ENCODE measurements around the gene OR2A25. TPM values are rescaled to one million over a fixed set of nuclear protein-coding genes. Genes with fewer than 3 reads are reported as not detected.

The OR2A25 gene
- total and polyA plus RNA-seq, 12 donors, result not detected

GRCh38 chr7:144113651-144114050, 44.0 kb downstream of the OR2A25 start:
- WGBS, 2 donors, result 38 to 59% methylated on average over 1 of the region's 1 CpG

GRCh38 chr7:144118341-144118740, 48.7 kb downstream of the OR2A25 start:
- H3K27ac ChIP-seq, result no peak overlapping the region
- H3K4me1 ChIP-seq, result no peaks in the 10 kb centered on the region
- H3K36me3 ChIP-seq, result no peaks in the 10 kb centered on the region
- no peaks in the 10 kb centered on the region for H3K9me3 ChIP-seq
- H3K27me3 ChIP-seq, result no peaks in the 10 kb centered on the region
- TF ChIP-seq CTCF (IDR thresholded peaks at IDR 0.05), result no peak
- DNase-seq, result no peak
- ATAC-seq, result no peak
- no peak overlapping the region for H3K4me3 ChIP-seq
- WGBS, 2 donors, result 67 to 76% methylated on average over 8 of the region's 8 CpGs
- intact Hi-C loops (cut with DNase I), result no loop called here

More at GRCh38 chr7:144113651-144114050, 44.0 kb downstream of the OR2A25 start:
- H3K4me1 ChIP-seq, result no peaks in the 10 kb centered on the region
- no peaks in the 10 kb centered on the region for H3K9me3 ChIP-seq
- DNase-seq (no peak), ATAC-seq (no peak)
- H3K4me3 ChIP-seq, result no peak overlapping the region
- TF ChIP-seq CTCF (IDR thresholded peaks at IDR 0.05), result no peak
- H3K27me3 ChIP-seq, result no peaks in the 10 kb centered on the region
- H3K27ac ChIP-seq, result no peak overlapping the region
- intact Hi-C loops (cut with DNase I), result no loop called here
- H3K36me3 ChIP-seq, result no peaks in the 10 kb centered on the region

- Histone ChIP-seq H3K36me3 (no peaks in the 10 kb centered on the region), H3K4me1 (no peaks in the 10 kb centered on the region), H3K9me3 (no peaks in the 10 kb centered on the region), H3K27me3 (no peaks in the 10 kb centered on the region), H3K27ac (no peak within 1 kb of the TSS), H3K4me3 (no peak within 1 kb of the TSS)
- no peak for ATAC-seq
- WGBS, 2 donors, result 81 to 90% methylated on average over 1 of the region's 1 CpG
- intact Hi-C loops (cut with DNase I), result loop anchor here in 1 of 10 donors (10.0 kb wide), 1 partner anchor 88 kb away; no protein-coding TSS in a partner anchor
- TF ChIP-seq CTCF (IDR thresholded peaks at IDR 0.05), result no peak
- no peak for DNase-seq
Observed at GRCh38 chr7:144122876-144123275, 53.3 kb downstream of the OR2A25 start, which contains the start of gene OR2A14. Gene OR2A14 (plus strand): TSS chr7:144123176. CDS start chr7:144129113, 5,937 bp downstream.

Other genes with a start within 250 kb of the OR2A25 start
- gene TCAF1, start 167.6 kb upstream of the OR2A25 start, total RNA-seq, result 10 to 100 TPM; 44.3 to 62.8 (median 59.1) TPM
- gene TCAF1, start 167.6 kb upstream of the OR2A25 start, polyA plus RNA-seq, result 10 to 100 TPM in 1 of 2 donors, 1 to 10 TPM in 1; 9.3 to 21.7 TPM
- not detected for gene OR2F2, start 134.6 kb upstream of the OR2A25 start, total RNA-seq
- gene OR2F2, start 134.6 kb upstream of the OR2A25 start, polyA plus RNA-seq, result not detected
- gene OR2F1, start 115.0 kb upstream of the OR2A25 start, total RNA-seq, result not detected
- gene OR2F1, start 115.0 kb upstream of the OR2A25 start, polyA plus RNA-seq, result not detected
- gene OR6B1, start 69.5 kb upstream of the OR2A25 start, total RNA-seq, result not detected
- not detected for gene OR6B1, start 69.5 kb upstream of the OR2A25 start, polyA plus RNA-seq
- gene OR2A5, start 20.9 kb upstream of the OR2A25 start, total RNA-seq, result not detected
- not detected for gene OR2A5, start 20.9 kb upstream of the OR2A25 start, polyA plus RNA-seq
- not detected for gene OR2A12, start 16.5 kb downstream of the OR2A25 start, total RNA-seq
- gene OR2A12, start 16.5 kb downstream of the OR2A25 start, polyA plus RNA-seq, result not detected
- not detected for gene OR2A2, start 39.8 kb downstream of the OR2A25 start, total RNA-seq
- gene OR2A2, start 39.8 kb downstream of the OR2A25 start, polyA plus RNA-seq, result not detected
- not detected for gene OR2A14, start 53.4 kb downstream of the OR2A25 start, total RNA-seq
- not detected for gene OR2A14, start 53.4 kb downstream of the OR2A25 start, polyA plus RNA-seq
- under 1 TPM in 8 of 10 donors, not detected in 2; 0.13 to 0.80 (median 0.24) TPM for gene CTAGE4, start 113.7 kb downstream of the OR2A25 start, total RNA-seq
- gene CTAGE4, start 113.7 kb downstream of the OR2A25 start, polyA plus RNA-seq, result under 1 TPM; 0.03 to 0.59 TPM
- 1 to 10 TPM in 3 of 10 donors, under 1 TPM in 5, not detected in 2; 0.13 to 2.2 (median 0.91) TPM for gene ARHGEF35, start 126.0 kb downstream of the OR2A25 start, total RNA-seq
- under 1 TPM; 0.41 to 0.66 TPM for gene ARHGEF35, start 126.0 kb downstream of the OR2A25 start, polyA plus RNA-seq
- gene OR2A42, start 169.8 kb downstream of the OR2A25 start, total RNA-seq, result under 1 TPM in 2 of 10 donors, not detected in 8; 0.05 to 0.07 TPM
- gene OR2A42, start 169.8 kb downstream of the OR2A25 start, polyA plus RNA-seq, result under 1 TPM; 0.01 to 0.07 TPM
- under 1 TPM; 0.23 to 0.56 (median 0.40) TPM for gene OR2A7, start 195.0 kb downstream of the OR2A25 start, total RNA-seq
- under 1 TPM; 0.13 to 0.51 TPM for gene OR2A7, start 195.0 kb downstream of the OR2A25 start, polyA plus RNA-seq
- gene CTAGE8, start 199.5 kb downstream of the OR2A25 start, total RNA-seq, result under 1 TPM in 4 of 10 donors, not detected in 6; 0.13 to 0.27 (median 0.18) TPM
- gene CTAGE8, start 199.5 kb downstream of the OR2A25 start, polyA plus RNA-seq, result under 1 TPM; 0.04 to 0.29 TPM
- under 1 TPM in 2 of 10 donors, not detected in 8; 0.15 to 0.20 TPM for gene OR2A1, start 242.6 kb downstream of the OR2A25 start, total RNA-seq
- under 1 TPM in 1 of 2 donors, not detected in 1; 0.01 TPM for gene OR2A1, start 242.6 kb downstream of the OR2A25 start, polyA plus RNA-seq